Activated T-cell treated with anti-CD3 and anti-CD28 coated beads, Interleukin-2, amount 50 U/mL, for 4 hours (primary cell): Measurements from ENCODE around the gene TACC3. TPM values are rescaled to one million over a fixed set of nuclear protein-coding genes. Genes with fewer than 3 reads are reported as not detected.

ENCODE experiments used
- ATAC-seq, 2 donors: fragments of 200-7000 bp; cut with Tn5 transposase; one replicate each; pipeline ENCODE4 v1.10.0; 2021
- DNase-seq: peaks from one replicate; pipeline ENCODE4 v3.0.0-alpha.2; 2020
- H3K27me3 Mint-ChIP-seq: one replicate; pipeline ENCODE4 v1.8.0; 2021; ENCODE audit warnings: low read depth, mixed read lengths
- H3K36me3 Mint-ChIP-seq: one replicate; pipeline ENCODE4 v1.8.0; 2022; ENCODE audit warnings: mixed read lengths; ENCODE audit not compliant: insufficient read depth
- H3K4me1 Mint-ChIP-seq: one replicate; pipeline ENCODE4 v1.8.0; 2021; ENCODE audit warnings: low read depth, mixed read lengths
- H3K4me3 Mint-ChIP-seq: one replicate; pipeline ENCODE4 v1.8.0; 2021; ENCODE audit warnings: mild to moderate bottlenecking, moderate library complexity, mixed read lengths
- H3K9me3 Mint-ChIP-seq: one replicate; pipeline ENCODE4 v1.8.0; 2021; ENCODE audit warnings: mixed read lengths
- total RNA-seq, 3 donors: library from RNA; stranded (reverse); gene quantifications; one replicate each; pipeline ENCODE4 v1.2.1, GENCODE V29; 2021

TACC3 gene
- total RNA-seq, 3 donors from 2014 or later, result 53.1 to 75.0 (median 69.3) TPM

DNA sequence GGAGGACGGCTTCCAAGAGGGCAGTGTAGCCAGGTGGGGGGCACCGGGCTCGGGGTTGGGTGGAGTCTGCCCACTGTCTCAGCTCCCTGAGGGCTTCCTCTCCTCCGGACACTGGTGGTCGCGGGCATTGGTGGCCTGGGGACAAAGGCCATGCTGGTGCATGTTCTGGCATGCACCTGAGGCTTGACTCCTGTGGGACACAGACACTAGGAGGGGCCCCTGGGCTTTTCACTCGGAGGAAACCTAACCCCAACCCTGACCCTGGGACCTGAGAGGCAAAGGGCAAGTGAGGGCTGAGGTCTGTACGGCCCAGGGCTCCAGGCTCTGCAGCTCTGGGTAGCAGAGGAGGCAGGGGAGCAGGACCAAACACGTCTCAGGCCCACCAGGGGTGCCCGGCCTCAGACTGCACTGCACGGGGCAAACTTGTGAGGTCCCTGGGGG is 49.5 kb downstream of the TACC3 start:
- H3K27me3 Mint-ChIP-seq, result peaks cover 9% of the 10 kb centered on the region
- no peaks in the 10 kb centered on the region for H3K36me3 Mint-ChIP-seq
- no peak for DNase-seq
- no peaks in the 10 kb centered on the region for H3K9me3 Mint-ChIP-seq
- no peak overlapping the region for H3K4me3 Mint-ChIP-seq
- ATAC-seq, result no peak
- H3K4me1 Mint-ChIP-seq, result peaks cover 2% of the 10 kb centered on the region

DNA sequence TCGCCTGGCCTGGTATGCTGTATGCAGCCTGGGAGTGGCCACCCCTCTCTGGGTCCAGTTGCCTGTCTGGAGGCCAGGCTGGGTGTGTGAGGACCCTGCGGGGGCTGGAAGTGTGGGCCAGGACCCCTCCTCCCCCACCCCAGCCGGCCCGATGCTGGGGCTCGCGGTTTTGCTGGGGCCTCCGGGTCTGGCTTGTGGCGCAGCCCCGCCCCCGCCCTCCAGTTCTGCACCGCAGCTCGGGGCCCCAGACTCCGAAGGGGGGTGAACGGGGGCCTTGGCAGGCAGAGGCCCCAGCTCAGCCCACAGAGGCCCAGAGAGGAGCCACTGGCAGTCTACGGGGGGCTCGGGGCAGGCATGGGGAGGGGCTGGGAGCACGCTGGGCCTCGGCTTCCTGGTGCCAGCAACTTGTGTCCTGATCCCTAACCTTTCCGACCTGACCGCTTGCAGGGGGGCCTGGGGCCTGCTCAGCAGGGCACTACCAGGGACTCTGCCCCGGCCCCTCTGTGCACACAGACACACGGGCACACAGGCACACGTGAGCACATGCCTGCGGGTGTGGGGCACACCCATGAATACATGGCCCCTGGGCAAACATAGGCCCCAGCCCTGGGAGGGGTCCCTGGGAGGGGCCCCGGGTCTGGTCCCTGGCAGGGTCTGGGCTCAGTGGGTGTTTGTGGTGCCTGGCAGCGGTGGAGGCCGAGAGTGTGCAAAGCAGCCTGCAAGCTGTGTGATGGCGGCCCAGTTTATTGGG is 50.4 kb downstream of the TACC3 start:
- peaks cover 2% of the 10 kb centered on the region for H3K4me1 Mint-ChIP-seq
- H3K9me3 Mint-ChIP-seq, result no peaks in the 10 kb centered on the region
- ATAC-seq, result peak; percentile 38 to 44
- no peaks in the 10 kb centered on the region for H3K36me3 Mint-ChIP-seq
- no peak overlapping the region for H3K4me3 Mint-ChIP-seq
- H3K27me3 Mint-ChIP-seq, result peaks cover 9% of the 10 kb centered on the region
- DNase-seq, result no peak

DNA sequence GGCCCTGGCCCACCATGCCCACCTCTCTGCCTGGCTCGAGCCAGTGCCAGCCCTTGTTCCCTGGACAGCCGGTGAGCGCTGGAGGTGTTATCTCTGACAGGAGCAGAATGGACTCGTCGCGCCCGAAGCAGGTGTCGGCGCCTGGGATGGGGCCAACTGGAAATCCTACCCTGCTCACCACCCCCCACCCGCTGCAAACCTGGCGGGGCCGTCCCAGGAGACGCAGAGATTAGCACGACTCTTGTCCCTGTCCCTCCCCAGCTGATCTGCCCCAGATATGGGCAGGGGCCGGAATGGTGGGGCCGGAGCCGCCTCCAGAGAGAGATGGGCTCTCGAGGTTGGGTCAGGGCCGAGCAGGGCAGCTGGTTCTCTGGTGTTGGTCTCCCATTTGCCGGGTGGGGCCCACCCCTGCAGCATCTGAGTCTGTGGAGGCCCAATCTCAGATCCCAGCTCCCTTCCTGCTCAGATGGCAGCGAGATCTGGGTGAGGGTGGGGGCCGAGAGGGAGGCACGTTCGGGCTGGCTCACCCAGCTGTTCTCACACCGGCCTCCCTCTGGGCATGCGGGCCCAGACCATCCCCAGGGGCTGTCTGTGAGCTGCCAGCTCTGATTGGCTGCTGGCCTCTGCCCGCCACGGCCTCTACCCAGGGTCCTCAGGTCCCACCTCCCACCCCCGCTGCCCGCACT is 51.7 kb downstream of the TACC3 start:
- ATAC-seq (no peak), DNase-seq (no peak)
- Mint-ChIP-seq H3K9me3 (no peaks in the 10 kb centered on the region), H3K4me1 (peaks cover 2% of the 10 kb centered on the region), H3K27me3 (peaks cover 7% of the 10 kb centered on the region), H3K4me3 (no peak overlapping the region), H3K36me3 (no peaks in the 10 kb centered on the region)

DNA sequence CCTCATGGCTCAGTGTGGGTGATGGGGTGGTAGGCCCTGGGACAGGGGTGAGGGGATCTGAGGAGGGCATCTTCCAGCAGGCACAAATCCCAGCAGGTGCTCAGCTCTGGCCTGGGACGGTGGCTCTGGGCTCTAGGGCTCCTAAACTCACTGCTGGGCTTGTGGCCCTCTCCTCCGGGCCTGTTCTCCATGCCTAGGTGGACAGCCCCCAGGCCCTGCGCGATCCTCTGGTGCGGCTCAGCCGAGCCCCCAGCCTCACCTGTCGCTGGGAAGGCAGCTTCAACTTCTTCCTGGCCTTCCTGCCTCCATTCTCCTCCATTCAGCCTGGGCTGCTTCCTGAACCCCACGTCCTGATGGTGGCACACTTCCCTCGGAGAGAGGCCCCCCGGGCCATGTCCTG is 52.4 kb downstream of the TACC3 start:
- ATAC-seq (no peak), DNase-seq (no peak)
- H3K4me3 Mint-ChIP-seq, result no peak overlapping the region
- peaks cover 2% of the 10 kb centered on the region for H3K4me1 Mint-ChIP-seq
- peaks cover 2% of the 10 kb centered on the region for H3K27me3 Mint-ChIP-seq
- no peaks in the 10 kb centered on the region for H3K36me3 Mint-ChIP-seq
- H3K9me3 Mint-ChIP-seq, result no peaks in the 10 kb centered on the region

DNA sequence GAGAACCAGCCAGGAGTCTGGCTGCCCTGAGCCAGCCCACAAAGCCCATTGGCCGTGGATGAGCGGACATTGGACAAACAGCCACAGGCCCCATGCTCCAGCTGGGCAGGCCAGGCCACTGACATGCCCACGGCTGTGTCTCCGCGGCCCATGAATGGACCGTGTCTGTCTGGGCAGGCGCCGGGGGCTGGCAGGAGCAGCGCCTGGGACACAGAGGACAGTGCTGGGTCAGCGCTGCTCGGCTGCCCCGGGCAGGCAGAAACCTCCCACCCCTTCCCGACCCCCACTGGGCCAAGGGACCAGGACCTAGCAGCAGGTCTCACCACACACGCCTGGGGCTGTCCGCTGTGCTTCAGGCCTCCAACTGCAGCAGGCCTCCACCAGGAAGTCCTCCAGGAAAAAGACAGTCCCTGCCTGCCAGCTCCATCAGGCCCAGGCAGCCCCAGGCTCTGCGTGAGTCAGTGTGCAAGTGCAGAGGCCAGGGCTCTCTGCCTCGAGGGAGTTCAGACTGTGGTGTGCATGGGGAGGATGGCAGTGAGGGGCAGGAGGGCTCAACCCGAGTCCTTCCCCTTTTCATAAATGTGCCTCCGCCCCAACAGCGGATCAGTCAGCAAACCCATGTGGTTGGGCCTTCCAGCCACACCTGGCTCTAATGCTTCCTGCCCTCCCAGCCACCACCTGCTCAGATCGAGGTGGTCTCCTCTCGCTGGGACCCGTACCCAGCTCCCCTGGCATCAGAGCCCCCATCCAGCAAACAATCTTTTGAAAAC is 54.6 kb downstream of the TACC3 start:
- H3K27me3 Mint-ChIP-seq, result peaks cover 2% of the 10 kb centered on the region
- ATAC-seq (no peak), DNase-seq (no peak)
- peaks cover 2% of the 10 kb centered on the region for H3K4me1 Mint-ChIP-seq
- no peaks in the 10 kb centered on the region for H3K9me3 Mint-ChIP-seq
- H3K4me3 Mint-ChIP-seq, result no peak overlapping the region
- H3K36me3 Mint-ChIP-seq, result no peaks in the 10 kb centered on the region

DNA sequence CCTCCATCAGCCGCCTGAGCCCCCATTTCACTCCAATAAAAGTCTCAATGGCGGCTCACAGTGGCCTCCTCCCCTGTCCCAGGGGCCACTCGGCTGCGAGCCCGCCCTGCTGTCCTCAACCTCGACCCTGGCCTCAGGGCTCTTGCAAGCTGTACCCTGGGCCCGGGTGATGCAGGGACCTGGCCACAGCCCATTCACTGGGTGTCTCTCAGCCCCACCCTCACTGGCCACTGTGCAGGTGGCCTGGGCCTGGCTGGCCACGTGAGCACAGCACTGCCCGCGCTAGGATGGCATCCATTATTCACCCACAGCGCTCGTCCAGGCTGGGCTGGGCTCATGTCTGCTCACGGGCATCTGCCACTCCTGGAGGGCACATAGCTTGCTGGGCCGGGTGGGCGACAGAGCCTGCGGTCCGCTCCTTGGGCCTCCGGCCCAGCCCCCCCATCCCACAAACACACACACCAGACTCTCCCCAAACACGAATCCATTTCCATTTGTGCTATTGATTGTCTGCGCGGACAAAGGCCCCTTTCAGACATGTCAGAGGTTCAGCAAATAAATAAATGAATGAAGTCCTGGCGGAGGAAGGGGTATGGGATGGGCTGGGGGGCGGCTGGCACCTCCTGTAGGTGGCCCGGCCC is 55.3 kb downstream of the TACC3 start:
- DNase-seq (no peak), ATAC-seq (no peak)
- no peaks in the 10 kb centered on the region for H3K9me3 Mint-ChIP-seq
- H3K36me3 Mint-ChIP-seq, result no peaks in the 10 kb centered on the region
- peaks cover 2% of the 10 kb centered on the region for H3K4me1 Mint-ChIP-seq
- no peak overlapping the region for H3K4me3 Mint-ChIP-seq
- peaks cover 2% of the 10 kb centered on the region for H3K27me3 Mint-ChIP-seq

DNA sequence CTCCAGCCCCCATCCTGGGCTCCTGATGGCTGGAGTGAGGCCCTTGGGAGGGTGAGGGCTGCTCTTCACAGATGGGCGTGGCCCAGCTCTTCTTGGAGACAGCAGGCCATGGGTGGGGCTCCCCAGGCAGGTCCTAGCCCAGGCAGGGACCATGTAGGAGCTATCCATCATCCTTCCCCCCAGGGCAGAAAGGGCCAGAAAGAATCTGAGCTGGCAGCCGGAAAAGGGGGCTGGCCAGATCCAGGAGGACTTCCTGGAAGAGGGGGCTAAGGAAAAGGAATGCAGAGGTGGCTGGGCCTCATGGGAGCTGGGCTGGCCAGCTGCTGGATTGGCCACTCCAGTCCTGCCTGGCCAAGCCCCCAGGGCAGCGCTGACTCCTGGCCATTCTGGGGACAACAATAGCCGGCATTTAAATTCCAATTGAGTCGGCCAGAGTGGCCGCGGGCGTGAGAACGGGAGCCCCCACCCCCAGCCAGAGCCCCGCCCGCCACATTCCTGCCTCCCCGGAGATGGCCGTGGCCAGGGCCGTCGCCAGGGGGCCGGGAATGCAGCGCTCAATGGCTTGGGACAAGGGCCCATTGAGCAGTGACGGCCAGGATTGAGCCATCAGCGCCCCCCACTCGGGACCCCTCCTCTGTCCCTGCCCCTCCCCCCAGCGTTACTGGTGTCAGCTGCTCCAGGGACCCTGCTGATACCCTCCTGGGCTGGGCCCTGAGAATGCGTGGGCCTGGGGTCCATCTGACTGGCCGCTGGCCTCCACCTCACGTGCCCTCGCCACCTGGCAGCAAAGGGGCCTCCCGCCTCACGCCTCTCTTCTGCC is 56.7 kb downstream of the TACC3 start:
- ATAC-seq, result no peak
- Mint-ChIP-seq H3K9me3 (no peaks in the 10 kb centered on the region), H3K27me3 (no peaks in the 10 kb centered on the region), H3K4me3 (no peak overlapping the region), H3K36me3 (no peaks in the 10 kb centered on the region), H3K4me1 (no peaks in the 10 kb centered on the region)
- DNase-seq, result no peak

DNA sequence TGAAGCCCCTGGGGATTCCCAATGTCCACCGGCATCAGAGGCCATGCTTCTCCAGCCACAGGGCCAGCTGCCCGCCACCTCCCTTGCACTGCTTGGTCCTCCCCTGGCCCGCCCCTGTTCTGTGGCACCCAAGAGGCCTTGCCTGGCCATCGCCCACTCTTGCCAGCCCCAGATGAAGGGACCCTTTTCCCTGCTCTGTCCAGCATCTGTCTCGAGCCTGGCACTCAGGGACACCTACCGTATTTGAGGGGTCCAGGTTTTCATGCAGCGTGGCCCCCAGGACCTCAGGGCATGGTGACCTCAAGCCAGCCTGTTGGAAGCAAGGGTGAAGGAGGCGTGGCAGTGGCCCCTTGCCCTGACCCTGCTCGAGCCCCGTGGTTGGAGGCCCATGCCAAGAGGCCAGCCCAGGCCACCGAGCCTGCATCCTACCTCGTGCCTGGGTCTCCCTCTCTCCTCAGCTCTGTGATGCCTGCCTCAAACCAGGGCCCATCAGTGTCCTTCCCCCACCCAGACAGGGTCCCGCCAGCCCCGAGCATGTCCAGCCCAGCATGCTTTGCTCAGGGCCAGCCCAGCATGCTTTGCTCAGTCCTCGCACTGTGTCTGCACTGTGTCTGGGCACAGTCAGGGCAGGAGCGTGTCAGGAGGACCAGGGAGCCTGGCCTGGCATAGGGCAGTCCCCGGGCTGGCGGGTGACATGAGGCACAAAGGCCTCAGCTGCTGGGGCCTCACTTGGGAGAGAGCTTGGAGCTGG is 57.5 kb downstream of the TACC3 start:
- DNase-seq, result no peak
- Mint-ChIP-seq H3K4me1 (no peaks in the 10 kb centered on the region), H3K9me3 (no peaks in the 10 kb centered on the region), H3K36me3 (no peaks in the 10 kb centered on the region), H3K27me3 (no peaks in the 10 kb centered on the region), H3K4me3 (no peak overlapping the region)
- no peak for ATAC-seq

DNA sequence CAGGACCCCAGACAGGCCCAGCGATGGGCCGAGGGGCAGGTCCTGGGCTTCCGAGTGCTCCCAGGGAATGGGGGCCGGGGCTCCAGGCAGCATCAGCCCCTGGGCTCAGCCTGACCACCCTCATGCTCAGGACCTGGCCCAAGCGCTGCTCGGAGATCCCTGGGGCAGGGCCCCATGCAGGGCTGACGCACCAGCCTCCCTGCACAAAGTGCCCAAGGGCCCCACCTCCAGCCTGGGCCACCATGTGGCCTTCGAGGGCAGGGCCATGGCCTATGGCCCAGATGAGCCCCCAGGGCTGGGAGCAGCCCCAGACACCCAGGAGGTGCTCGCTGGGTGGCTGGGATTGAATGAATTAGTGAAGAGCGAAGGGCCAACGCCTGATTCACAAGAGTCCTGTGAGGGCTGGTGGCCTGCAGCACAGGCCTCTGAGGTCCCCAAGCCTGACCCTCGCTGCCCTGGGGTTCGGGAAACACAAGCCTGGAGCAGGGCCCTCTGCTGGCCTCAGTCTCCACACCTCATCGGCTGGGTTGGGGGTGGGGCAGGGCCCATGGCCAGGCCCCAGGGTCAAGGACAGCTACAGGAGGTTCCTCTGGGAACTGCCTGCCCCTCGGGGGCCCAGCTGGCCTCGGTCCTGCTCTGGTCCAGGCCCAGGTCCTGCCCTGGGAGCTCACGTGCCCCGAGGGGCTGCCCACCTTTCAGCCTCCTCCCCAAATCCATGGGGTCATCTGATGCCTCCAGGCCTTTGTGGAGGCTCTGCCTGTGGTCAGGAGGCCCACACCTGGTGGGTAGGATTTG is 58.5 kb downstream of the TACC3 start:
- Mint-ChIP-seq H3K4me3 (no peak overlapping the region), H3K9me3 (no peaks in the 10 kb centered on the region), H3K27me3 (no peaks in the 10 kb centered on the region), H3K36me3 (no peaks in the 10 kb centered on the region), H3K4me1 (no peaks in the 10 kb centered on the region)
- ATAC-seq, result no peak
- no peak for DNase-seq

DNA sequence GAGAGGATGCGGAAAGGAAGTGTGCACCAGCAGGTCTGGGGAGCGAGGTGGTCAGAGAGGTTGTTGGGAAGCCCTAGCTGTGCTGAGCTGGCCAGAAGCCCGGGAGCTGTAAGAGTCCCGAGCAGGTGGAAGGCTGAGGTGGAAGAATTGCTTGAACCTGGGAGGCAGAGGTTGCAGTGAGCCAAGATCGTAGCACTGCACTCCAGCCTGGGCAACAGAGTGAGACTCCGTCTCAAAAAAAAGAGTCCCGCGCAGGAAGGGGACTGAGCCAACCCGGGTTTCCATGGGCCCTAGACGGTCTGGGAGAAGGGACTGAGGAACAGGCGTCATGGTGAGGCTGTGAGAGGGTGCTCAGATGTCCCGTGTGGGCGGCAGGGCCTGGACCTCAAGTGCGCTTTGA is 59.1 kb downstream of the TACC3 start:
- no peak for ATAC-seq

DNA sequence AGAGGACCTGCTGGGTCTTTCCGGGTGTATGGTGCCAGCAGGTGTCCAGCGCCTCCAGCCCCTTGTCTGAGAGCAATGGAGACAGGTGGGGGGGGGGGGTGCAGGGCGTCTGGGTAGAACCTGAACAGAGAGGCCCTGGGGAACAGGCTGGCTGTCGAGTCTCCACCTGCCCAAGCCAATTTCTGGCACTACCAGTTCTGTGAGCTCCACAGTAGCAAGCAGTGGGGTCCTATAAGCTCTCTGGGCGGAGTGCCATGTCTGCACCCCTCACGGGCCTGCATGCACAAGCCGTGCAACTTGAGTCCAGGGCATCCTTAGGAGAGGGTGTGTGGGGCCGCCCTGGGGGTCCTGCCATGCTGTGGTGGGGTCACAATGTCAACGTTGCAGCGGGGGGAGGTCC is 61.7 kb downstream of the TACC3 start:
- Mint-ChIP-seq H3K27me3 (no peaks in the 10 kb centered on the region), H3K4me1 (no peaks in the 10 kb centered on the region), H3K9me3 (no peaks in the 10 kb centered on the region), H3K36me3 (no peaks in the 10 kb centered on the region), H3K4me3 (no peak overlapping the region)
- ATAC-seq (no peak), DNase-seq (no peak)

More for the DNA sequence above, 59.1 kb downstream of the TACC3 start:
- no peaks in the 10 kb centered on the region for H3K36me3 Mint-ChIP-seq
- H3K4me1 Mint-ChIP-seq, result no peaks in the 10 kb centered on the region
- no peak for DNase-seq
- H3K27me3 Mint-ChIP-seq, result no peaks in the 10 kb centered on the region
- no peak overlapping the region for H3K4me3 Mint-ChIP-seq
- H3K9me3 Mint-ChIP-seq, result no peaks in the 10 kb centered on the region

DNA sequence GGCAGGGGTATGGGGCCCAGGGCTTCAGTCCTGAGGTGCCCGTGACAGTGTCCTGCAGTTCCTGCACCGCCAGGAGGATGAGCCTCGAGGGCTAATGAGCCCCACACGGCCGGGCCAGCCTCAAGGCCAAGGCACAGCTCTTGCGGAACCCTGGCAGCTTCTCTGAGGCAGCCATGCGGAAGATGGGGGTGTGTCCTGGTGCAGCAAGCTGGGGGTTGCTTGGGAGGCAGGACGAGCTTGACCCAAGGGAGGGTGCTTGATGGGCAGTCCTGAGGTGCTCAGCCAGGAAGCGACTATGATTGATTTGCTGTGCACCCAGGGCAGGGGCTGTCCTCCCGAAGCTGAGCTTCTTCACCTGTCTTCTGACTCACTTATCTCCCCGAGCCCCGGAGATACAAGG is 62.6 kb downstream of the TACC3 start:
- Mint-ChIP-seq H3K4me1 (no peaks in the 10 kb centered on the region), H3K9me3 (no peaks in the 10 kb centered on the region), H3K27me3 (no peaks in the 10 kb centered on the region), H3K4me3 (no peak overlapping the region), H3K36me3 (no peaks in the 10 kb centered on the region)
- DNase-seq (no peak), ATAC-seq (no peak)
